Measurements from ENCODE around the gene CNN2. TPM values are rescaled to one million over a fixed set of nuclear protein-coding genes. Genes with fewer than 3 reads are reported as not detected.

The CNN2 gene
- total RNA-seq, 6 experiments from 2014 or later: 483 to 579 (median 507) TPM

DNA sequence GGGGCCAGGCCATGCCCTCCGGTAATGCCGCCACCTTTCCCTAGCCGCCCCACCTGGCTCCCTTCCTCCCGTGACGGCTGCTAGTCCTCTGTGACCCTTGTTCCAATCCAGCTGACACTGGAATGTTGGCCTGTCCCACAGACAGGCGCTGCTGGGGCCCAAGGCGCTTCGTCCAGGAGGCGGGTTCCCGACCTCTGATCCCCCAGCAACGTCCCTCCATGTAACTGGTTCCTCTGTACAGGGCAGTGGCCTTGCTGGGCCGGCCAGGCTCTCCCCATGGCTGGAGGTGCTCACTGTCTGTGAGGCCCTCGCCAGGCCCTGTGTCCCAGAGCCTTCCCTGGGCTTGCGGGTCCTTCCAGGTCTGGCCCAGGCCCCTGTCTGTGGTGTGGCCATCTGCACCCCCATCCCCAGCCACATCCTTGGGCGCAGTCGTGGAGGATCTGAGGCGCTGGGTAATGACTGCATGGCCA lies 33.0 kb upstream of the CNN2 start:
- no peak overlapping the region for H3K4me3 Mint-ChIP-seq
- H3K27me3 Mint-ChIP-seq (ENCODE audit: insufficient read depth): peaks cover 16% of the 10 kb centered on the region
- no peak for DNase-seq
- H3K27ac Mint-ChIP-seq: no peak overlapping the region
- TF ChIP-seq, protein P1, sequence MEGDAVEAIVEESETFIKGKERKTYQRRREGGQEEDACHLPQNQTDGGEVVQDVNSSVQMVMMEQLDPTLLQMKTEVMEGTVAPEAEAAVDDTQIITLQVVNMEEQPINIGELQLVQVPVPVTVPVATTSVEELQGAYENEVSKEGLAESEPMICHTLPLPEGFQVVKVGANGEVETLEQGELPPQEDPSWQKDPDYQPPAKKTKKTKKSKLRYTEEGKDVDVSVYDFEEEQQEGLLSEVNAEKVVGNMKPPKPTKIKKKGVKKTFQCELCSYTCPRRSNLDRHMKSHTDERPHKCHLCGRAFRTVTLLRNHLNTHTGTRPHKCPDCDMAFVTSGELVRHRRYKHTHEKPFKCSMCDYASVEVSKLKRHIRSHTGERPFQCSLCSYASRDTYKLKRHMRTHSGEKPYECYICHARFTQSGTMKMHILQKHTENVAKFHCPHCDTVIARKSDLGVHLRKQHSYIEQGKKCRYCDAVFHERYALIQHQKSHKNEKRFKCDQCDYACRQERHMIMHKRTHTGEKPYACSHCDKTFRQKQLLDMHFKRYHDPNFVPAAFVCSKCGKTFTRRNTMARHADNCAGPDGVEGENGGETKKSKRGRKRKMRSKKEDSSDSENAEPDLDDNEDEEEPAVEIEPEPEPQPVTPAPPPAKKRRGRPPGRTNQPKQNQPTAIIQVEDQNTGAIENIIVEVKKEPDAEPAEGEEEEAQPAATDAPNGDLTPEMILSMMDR (IDR thresholded peaks at IDR 0.05): 0 out of 2 replicates have a peak, but pooled peaks have one; percentile 7
- no peaks in the 10 kb centered on the region for H3K9me3 Mint-ChIP-seq
- H3K36me3 Mint-ChIP-seq (ENCODE audit: low read depth): peaks cover 4% of the 10 kb centered on the region; the same call in 1 of the 2 replicates
- peaks cover 5% of the 10 kb centered on the region; the same call in 1 of the 2 replicates for H3K4me1 Mint-ChIP-seq (ENCODE audit: low read depth)

DNA sequence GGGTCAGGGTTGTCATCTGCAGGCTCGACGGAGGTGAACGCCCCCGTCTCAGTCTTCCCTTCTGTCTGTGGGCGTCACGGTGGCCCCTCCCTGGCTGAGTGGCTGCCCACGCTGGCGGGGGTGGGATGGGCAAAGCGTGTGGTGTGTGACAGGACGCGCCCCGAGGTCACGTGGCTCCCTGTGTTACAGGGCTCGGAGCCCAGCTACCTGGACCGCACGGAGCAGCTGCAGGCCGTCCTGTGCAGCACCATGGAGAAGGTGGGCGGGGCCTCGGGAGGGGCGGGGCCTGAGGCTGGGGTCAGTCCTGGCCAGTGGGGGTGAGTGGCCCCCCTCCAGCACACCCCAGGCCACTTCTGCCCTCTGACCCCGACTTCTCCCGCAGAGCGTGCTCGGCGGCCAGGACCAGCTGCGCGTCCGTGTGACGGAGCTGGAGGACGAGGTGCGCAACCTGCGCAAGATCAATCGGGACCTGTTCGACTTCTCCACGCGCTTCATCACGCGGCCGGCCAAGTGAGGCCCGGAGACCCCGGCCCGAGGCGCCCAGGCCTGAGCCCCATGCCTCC lies 32.5 kb upstream of the CNN2 start:
- Mint-ChIP-seq H3K27me3 (ENCODE audit: insufficient read depth) (peaks cover 19% of the 10 kb centered on the region), H3K36me3 (ENCODE audit: low read depth) (peaks cover 4% of the 10 kb centered on the region; the same call in 1 of the 2 replicates), H3K4me1 (ENCODE audit: low read depth) (peaks cover 5% of the 10 kb centered on the region; the same call in 1 of the 2 replicates), H3K9me3 (no peaks in the 10 kb centered on the region), H3K27ac (no peak overlapping the region), H3K4me3 (no peak overlapping the region)
- TF ChIP-seq, protein P1 (IDR thresholded peaks at IDR 0.05): no peak
- no peak for DNase-seq

DNA sequence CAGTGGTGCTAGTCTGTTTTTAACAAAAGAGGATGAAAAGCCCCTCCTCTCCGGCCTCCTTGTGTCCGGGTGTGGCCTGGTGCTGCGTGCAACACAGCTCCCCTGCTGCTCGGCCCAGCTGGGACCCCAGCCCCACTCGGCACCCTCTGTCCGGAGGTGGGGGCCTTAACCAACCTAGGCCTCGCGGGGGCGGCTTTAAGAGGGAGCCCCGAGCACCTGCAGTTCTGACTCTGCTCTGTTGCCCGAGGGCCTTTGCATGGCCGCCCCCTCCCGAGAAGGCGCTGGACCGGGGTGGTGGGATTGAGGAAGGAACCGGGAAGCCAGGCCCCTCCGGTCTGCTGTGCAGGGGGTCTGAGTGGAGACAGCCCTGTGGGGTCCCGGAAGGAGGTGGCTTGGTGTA lies 31.9 kb upstream of the CNN2 start:
- peaks cover 21% of the 10 kb centered on the region for H3K27me3 Mint-ChIP-seq (ENCODE audit: insufficient read depth)
- peaks cover 5% of the 10 kb centered on the region; the same call in 1 of the 2 replicates for H3K4me1 Mint-ChIP-seq (ENCODE audit: low read depth)
- peaks cover 4% of the 10 kb centered on the region; the same call in 1 of the 2 replicates for H3K36me3 Mint-ChIP-seq (ENCODE audit: low read depth)
- no peak overlapping the region for H3K4me3 Mint-ChIP-seq
- TF ChIP-seq, protein P1 (IDR thresholded peaks at IDR 0.05): no peak
- H3K9me3 Mint-ChIP-seq: no peaks in the 10 kb centered on the region
- H3K27ac Mint-ChIP-seq: no peak overlapping the region
- DNase-seq: no peak

DNA sequence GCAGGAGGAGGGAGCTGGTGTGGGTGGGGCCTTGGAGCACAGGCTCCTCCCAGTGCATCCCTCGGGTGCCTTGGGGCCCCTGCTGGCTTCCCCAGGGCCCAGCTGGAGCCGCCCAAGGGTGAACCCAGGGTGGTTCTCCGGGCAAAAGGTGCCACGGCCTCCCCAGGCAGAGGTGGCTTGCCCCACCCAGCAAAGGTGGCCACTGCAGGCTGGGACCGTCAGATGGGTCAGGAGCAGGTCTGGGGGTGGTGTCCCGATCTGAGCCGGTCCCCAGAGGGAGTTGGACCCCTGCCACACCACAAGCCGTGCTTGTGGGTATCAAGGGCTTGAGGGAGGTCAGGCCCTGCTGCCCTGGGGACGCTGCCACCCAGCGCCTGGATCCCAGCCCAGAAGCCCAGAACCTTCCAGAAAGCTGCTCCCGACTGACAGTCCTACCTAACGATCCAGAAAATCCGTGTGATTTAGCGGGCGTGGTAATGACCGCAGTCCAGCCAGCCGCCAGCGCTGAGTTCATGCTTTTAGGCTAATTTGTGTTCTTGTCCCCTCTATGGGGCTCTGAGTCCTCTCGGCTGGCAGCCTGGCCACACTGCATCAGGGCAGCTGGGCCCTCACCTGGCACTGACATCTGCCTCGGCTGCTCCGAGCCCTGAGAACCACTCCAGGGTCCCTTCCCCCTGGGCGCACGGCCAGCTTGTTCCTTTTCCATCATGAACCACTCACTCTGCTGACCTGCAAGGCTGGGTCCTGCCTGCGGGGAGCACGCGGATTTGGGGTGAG lies 31.2 kb upstream of the CNN2 start:
- H3K9me3 Mint-ChIP-seq: no peaks in the 10 kb centered on the region

DNA sequence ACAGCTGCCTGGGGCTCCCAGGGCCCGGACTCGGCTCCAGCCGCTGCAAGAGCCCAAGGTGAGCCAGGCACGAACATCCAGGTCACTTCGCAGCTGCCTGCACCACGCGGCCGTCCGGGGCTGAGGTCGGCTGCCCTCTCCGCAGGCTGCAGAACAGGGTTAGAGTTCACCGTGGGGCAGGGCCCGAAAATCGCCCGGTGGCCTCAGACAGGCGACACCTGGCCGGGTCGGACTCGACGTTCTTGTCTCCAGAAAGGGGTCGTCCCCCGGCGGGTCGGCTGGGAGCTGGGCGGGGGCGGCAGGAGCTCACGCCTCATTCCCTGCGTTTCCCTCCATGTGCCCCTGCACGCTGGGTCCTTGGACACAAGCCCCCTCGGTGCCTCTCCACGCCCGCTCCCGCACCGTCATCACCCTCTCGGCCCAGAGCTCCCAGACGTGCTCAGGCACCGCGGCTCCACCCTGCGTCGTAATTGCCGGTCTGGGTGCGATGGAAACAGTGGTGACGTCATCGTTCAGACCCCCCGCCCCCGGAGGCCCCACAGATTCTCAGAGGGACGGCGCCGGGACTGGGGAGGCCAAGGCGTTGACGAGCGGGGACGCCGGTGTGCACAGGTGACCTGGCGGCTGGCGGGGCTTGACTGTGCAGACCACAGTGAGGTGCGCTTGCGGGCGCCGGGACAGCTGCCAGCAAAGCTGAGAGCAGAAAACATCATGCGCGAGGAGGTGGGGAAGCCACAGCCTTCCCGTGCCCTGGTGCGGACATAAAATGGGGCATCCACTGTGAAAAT lies 30.2 kb upstream of the CNN2 start:
- Mint-ChIP-seq H3K27ac (no peak overlapping the region), H3K4me3 (peak overlapping the region; percentile 59), H3K36me3 (ENCODE audit: low read depth) (peaks cover 4% of the 10 kb centered on the region; the same call in 1 of the 2 replicates), H3K9me3 (no peaks in the 10 kb centered on the region), H3K27me3 (ENCODE audit: insufficient read depth) (peaks cover 21% of the 10 kb centered on the region), H3K4me1 (ENCODE audit: low read depth) (peaks cover 5% of the 10 kb centered on the region; the same call in 1 of the 2 replicates)
- DNase-seq: peak; percentile 45
- TF ChIP-seq, protein P1 (IDR thresholded peaks at IDR 0.05): no peak

More for the DNA sequence above, 31.2 kb upstream of the CNN2 start:
- Mint-ChIP-seq H3K4me1 (ENCODE audit: low read depth) (peaks cover 5% of the 10 kb centered on the region; the same call in 1 of the 2 replicates), H3K36me3 (ENCODE audit: low read depth) (peaks cover 4% of the 10 kb centered on the region; the same call in 1 of the 2 replicates), H3K27ac (no peak overlapping the region), H3K4me3 (no peak overlapping the region), H3K27me3 (ENCODE audit: insufficient read depth) (peaks cover 21% of the 10 kb centered on the region)
- DNase-seq: no peak
- TF ChIP-seq, protein P1 (IDR thresholded peaks at IDR 0.05): no peak
